Endothelial cell of umbilical vein (primary cell): ENCODE measurements around the gene SAMD4B. TPM values are rescaled to one million over a fixed set of nuclear protein-coding genes. Genes with fewer than 3 reads are reported as not detected.

Experiments used
- BruUV-seq: library from RNA; stranded (reverse); fragments of 400-500 nt; replicated peaks from 2 replicates; lab custom pipeline; 2021; lab: Mats Ljungman, UMichigan
- CTCF ChIA-PET: fragments of 300-600, 350-600 bp; sonication (Branson Sonifier 250); formaldehyde crosslinking; loops from one replicate; lab custom pipeline; 2021; ENCODE audit warnings: antibody characterized with exemption, inconsistent platforms; lab: Charles Lee
- POLR2A ChIA-PET: fragments of 300-600, 350-600 bp; sonication (Branson Sonifier 250); formaldehyde crosslinking; loops from one replicate; lab custom pipeline; 2021; ENCODE audit warnings: antibody characterized with exemption, inconsistent platforms; lab: Charles Lee
- DNase-seq: peaks from one replicate; pipeline ENCODE4 v3.0.0-alpha.2; 2011; ENCODE audit warnings: low read depth, low spot score
- FAIRE-seq: peaks from 2 replicates; lab custom pipeline; 2011; peaks lifted over from hg19 to GRCh38; lab: Jason Lieb, UNC
- H2AFZ ChIP-seq: 2 replicates; pipeline ENCODE4 v1.6.0; 2012; ENCODE audit warnings: low read depth, low read length, control low read depth, inconsistent platforms
- H3K27ac ChIP-seq: 2 replicates; pipeline ENCODE4 v1.5.1; 2011; ENCODE audit warnings: low read depth, mild to moderate bottlenecking, control low read depth, low read length, moderate library complexity; ENCODE audit not compliant: insufficient read depth
- H3K27me3 ChIP-seq, 2 experiments: 2 replicates each; pipeline versions ENCODE4 v1.6.0 to v1.6.1; 2011; ENCODE audit warnings: low read length in 2 of 2, mixed read lengths in 1 of 2; ENCODE audit not compliant: control insufficient read depth in 2 of 2, insufficient read depth in 2 of 2
- H3K36me3 ChIP-seq, 2 experiments: 2 replicates in 1 of 2; 3 replicates in 1 of 2; pipeline ENCODE4 v1.5.1; 2011; ENCODE audit warnings: low read length in 2 of 2, mild to moderate bottlenecking in 1 of 2, moderate library complexity in 1 of 2; ENCODE audit not compliant: control insufficient read depth in 2 of 2, insufficient read depth in 2 of 2; ENCODE audit errors: extremely low read depth in 1 of 2
- H3K4me1 ChIP-seq: 3 replicates; pipeline ENCODE4 v1.5.1; 2011; ENCODE audit warnings: mild to moderate bottlenecking, low read length; ENCODE audit not compliant: control insufficient read depth, insufficient read depth; ENCODE audit errors: extremely low read depth
- H3K4me2 ChIP-seq: 2 replicates; pipeline ENCODE4 v1.6.1; 2011; ENCODE audit warnings: low read length, control low read depth, mixed read lengths; ENCODE audit not compliant: insufficient read depth
- H3K4me3 ChIP-seq, 3 experiments: fragments of 200-600 bp in 1 of 3; sonication (generic), shearing (Covaris generic) in 1 of 3; replicated peaks in 1 of 3; 2 replicates each; pipeline ENCODE4 v1.5.1; 2011 to 2016; ENCODE audit warnings: control low read depth in 3 of 3, low read length in 3 of 3, mild to moderate bottlenecking in 2 of 3, inconsistent platforms in 1 of 3, low read depth in 1 of 3, moderate library complexity in 1 of 3; ENCODE audit not compliant: insufficient read depth in 1 of 3
- H3K79me2 ChIP-seq: 2 replicates; pipeline ENCODE4 v1.6.0; 2012; ENCODE audit warnings: low read length, inconsistent platforms; ENCODE audit not compliant: control insufficient read depth, insufficient read depth
- H3K9ac ChIP-seq: replicated peaks from 2 replicates; pipeline ENCODE3; 2011; ENCODE audit warnings: low read length, control low read depth; ENCODE audit not compliant: insufficient read depth; ENCODE audit errors: extremely low read depth
- H3K9me1 ChIP-seq: replicated peaks from 3 replicates; pipeline ENCODE4 v1.6.0; 2011; ENCODE audit warnings: mild to moderate bottlenecking, low read length; ENCODE audit not compliant: control insufficient read depth, insufficient read depth; ENCODE audit errors: extremely low read depth
- H3K9me3 ChIP-seq: replicated peaks from 2 replicates; pipeline ENCODE4 v1.5.1; 2012; ENCODE audit warnings: low read length, inconsistent platforms; ENCODE audit not compliant: control insufficient read depth, insufficient read depth
- H4K20me1 ChIP-seq: replicated peaks from 2 replicates; pipeline ENCODE3; 2011; ENCODE audit warnings: mild to moderate bottlenecking, low read length; ENCODE audit not compliant: control insufficient read depth, insufficient read depth; ENCODE audit errors: extremely low read depth
- EZH2 ChIP-seq: IDR thresholded peaks from 2 replicates; pipeline ENCODE4 v1.6.1; 2012; ENCODE audit warnings: borderline replicate concordance, low read depth, mild to moderate bottlenecking, moderate library complexity, low read length, inconsistent platforms; ENCODE audit not compliant: severe bottlenecking
- FOS ChIP-seq: IDR thresholded peaks from 2 replicates; pipeline ENCODE4 v1.6.1; 2011; ENCODE audit warnings: mild to moderate bottlenecking, low read length, moderate library complexity, borderline replicate concordance; ENCODE audit not compliant: insufficient read depth
- GATA2 ChIP-seq: IDR thresholded peaks from 2 replicates; pipeline ENCODE4 v1.7.0; 2011; ENCODE audit warnings: low read depth, mild to moderate bottlenecking, moderate library complexity, mixed read lengths, low read length; ENCODE audit not compliant: insufficient read length, insufficient read depth
- JUN ChIP-seq: IDR thresholded peaks from 2 replicates; pipeline ENCODE4 v1.6.1; 2011; ENCODE audit warnings: borderline replicate concordance, low read depth; ENCODE audit not compliant: insufficient read length, insufficient read depth
- MYC ChIP-seq: IDR thresholded peaks from one replicate; pipeline ENCODE4 v1.6.1; 2011; ENCODE audit warnings: mild to moderate bottlenecking, low read depth, low read length
- POLR2A ChIP-seq: IDR thresholded peaks from 2 replicates; pipeline ENCODE4 v1.6.1; 2012; ENCODE audit warnings: low read depth, mild to moderate bottlenecking, control low read depth, low read length
- POLR2AphosphoS5 ChIP-seq: IDR thresholded peaks from 2 replicates; pipeline ENCODE4 v1.6.1; 2012; ENCODE audit warnings: low read depth, mild to moderate bottlenecking, control low read depth, low read length, moderate library complexity; ENCODE audit not compliant: insufficient read depth
- dilution Hi-C: fragments of 300-500 bp; cut with MboI; formaldehyde crosslinking; loops from one replicate; pipeline ENCODE4 v1.15.0; 2019; ENCODE audit warnings: low sequenced_read_pairs; ENCODE audit not compliant: extremely low pct_ligation_motif_present
- intact Hi-C: fragments of 100-400 bp; cut with micrococcal nuclease; formaldehyde crosslinking; loops from one replicate; pipeline ENCODE4 v1.10.0; 2022
- polyA plus RNA-seq, 4 experiments: library from polyadenylated mRNA; depleted of rRNA in 3 of 4; stranded (reverse) in 3 of 4; unstranded in 1 of 4; fragments of >200 nt; gene quantifications; 2 replicates each; pipeline versions ENCODE4 v1.2.1 to v1.2.3, GENCODE V29; 2011 to 2012; ENCODE audit warnings: missing spikeins in 1 of 4
- total RNA-seq: library from RNA; stranded (reverse); gene quantifications from 2 replicates; pipeline ENCODE4 v1.2.3, GENCODE V29; 2021
- TF ChIP-seq, protein P1 (sequence below), 2 donors: IDR thresholded peaks; 1 replicate in 1 of 2; 2 replicates in 1 of 2; pipeline ENCODE4 v1.5.1; 2011; ENCODE audit warnings: low read length in 2 of 2, mild to moderate bottlenecking in 2 of 2, moderate library complexity in 2 of 2, control low read depth in 1 of 2, inconsistent platforms in 1 of 2, low read depth in 1 of 2; ENCODE audit not compliant: insufficient read depth in 1 of 2; ENCODE audit errors: extremely low read depth in 1 of 2
- TF ChIP-seq, protein P2 (sequence below): IDR thresholded peaks from 2 replicates; pipeline ENCODE4 v1.6.1; 2011; ENCODE audit not compliant: insufficient read depth, insufficient read length

SAMD4B gene
- total and polyA plus RNA-seq, 2 donors (not counting 3 experiments of a cell fraction or from before 2014, with no cell fraction given), result 82.1 to 84.2 TPM

DNA sequence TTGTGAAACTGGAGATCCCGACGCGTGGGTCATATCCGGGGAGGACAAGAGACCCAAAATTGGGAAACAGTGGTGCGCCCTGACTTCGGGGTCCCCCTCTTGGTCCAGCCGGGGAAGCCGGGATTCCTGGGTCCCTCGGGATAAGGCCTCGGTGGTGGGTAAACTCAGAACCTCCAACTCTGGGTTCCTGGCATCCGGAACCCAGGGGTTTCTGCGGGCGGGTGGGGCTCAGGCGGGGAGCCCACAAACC, 65.1 kb downstream of the SAMD4B start:
- DNase-seq (no peak), FAIRE-seq (no peak)
- TF ChIP-seq JUN (no peak), FOS (no peak), POLR2A (no peak), EZH2 (no peak), GATA2 (no peak), MYC (no peak), POLR2AphosphoS5 (no peak)
- TF ChIP-seq, protein P1, sequence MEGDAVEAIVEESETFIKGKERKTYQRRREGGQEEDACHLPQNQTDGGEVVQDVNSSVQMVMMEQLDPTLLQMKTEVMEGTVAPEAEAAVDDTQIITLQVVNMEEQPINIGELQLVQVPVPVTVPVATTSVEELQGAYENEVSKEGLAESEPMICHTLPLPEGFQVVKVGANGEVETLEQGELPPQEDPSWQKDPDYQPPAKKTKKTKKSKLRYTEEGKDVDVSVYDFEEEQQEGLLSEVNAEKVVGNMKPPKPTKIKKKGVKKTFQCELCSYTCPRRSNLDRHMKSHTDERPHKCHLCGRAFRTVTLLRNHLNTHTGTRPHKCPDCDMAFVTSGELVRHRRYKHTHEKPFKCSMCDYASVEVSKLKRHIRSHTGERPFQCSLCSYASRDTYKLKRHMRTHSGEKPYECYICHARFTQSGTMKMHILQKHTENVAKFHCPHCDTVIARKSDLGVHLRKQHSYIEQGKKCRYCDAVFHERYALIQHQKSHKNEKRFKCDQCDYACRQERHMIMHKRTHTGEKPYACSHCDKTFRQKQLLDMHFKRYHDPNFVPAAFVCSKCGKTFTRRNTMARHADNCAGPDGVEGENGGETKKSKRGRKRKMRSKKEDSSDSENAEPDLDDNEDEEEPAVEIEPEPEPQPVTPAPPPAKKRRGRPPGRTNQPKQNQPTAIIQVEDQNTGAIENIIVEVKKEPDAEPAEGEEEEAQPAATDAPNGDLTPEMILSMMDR (IDR thresholded peaks at IDR 0.05; ENCODE audit: extremely low read depth in 1 of 2, insufficient read depth in 1 of 2, low read depth in 1 of 2, low read length in 2 of 2), result no peak
- TF ChIP-seq, protein P2, sequence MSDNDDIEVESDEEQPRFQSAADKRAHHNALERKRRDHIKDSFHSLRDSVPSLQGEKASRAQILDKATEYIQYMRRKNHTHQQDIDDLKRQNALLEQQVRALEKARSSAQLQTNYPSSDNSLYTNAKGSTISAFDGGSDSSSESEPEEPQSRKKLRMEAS, result no peak
- H3K4me3 ChIP-seq, result peak overlapping the region; percentile 71 to 96 (median 88)
- no peaks in the 10 kb centered on the region for H3K9me3 ChIP-seq
- H3K36me3 ChIP-seq, result no peaks in the 10 kb centered on the region
- peak overlapping the region; percentile 83 for H3K27ac ChIP-seq
- BruUV-seq, result no TSS peak
- H3K9ac ChIP-seq, result peak overlapping the region; percentile 92
- H3K27me3 ChIP-seq, result no peaks in the 10 kb centered on the region
- H3K79me2 ChIP-seq, result peaks cover 22% of the 10 kb centered on the region
- ChIA-PET CTCF (interaction anchor here (2.3 to 5.0 kb wide), 2 partner anchors 10 to 16 kb away, joined by 6 to 42 read pairs; partner anchors contain the start of genes MED29 and PAF1), POLR2A (interaction anchor here (0.5 to 2.4 kb wide), 3 partner anchors 10 to 289 kb away, joined by 3 to 10 read pairs (median 3); partner anchors contain the start of genes MED29 and PAF1)
- dilution Hi-C loops, result no loop called here
- H3K9me1 ChIP-seq, result no peaks in the 10 kb centered on the region
- H3K4me2 ChIP-seq, result peak overlapping the region; percentile 83
- no peaks in the 10 kb centered on the region for H4K20me1 ChIP-seq
- H2AFZ ChIP-seq, result no peak overlapping the region
- H3K4me1 ChIP-seq, result peaks cover 53% of the 10 kb centered on the region
- intact Hi-C loops, result no loop called here
